SU-DHL-6 (cell line): ENCODE measurements around the gene RBMS3.

ENCODE experiments used
- EZH2phosphoT487 ChIP-seq: fragments of 200-600 bp; sonication (generic), shearing (Covaris generic); conservative IDR thresholded peaks from 2 replicates; pipeline ENCODE4 v1.6.1; 2018; ENCODE audit warnings: mild to moderate bottlenecking, antibody characterized with exemption, low read length, moderate library complexity, mixed read lengths
- TF ChIP-seq, protein P1 (sequence below): fragments of 200-600 bp; sonication (generic); IDR thresholded peaks from one replicate; pipeline ENCODE4 v1.5.1; 2017; ENCODE audit warnings: antibody characterized with exemption, mild to moderate bottlenecking, low read length, moderate library complexity; ENCODE audit not compliant: insufficient read depth, poor library complexity, severe bottlenecking

DNA sequence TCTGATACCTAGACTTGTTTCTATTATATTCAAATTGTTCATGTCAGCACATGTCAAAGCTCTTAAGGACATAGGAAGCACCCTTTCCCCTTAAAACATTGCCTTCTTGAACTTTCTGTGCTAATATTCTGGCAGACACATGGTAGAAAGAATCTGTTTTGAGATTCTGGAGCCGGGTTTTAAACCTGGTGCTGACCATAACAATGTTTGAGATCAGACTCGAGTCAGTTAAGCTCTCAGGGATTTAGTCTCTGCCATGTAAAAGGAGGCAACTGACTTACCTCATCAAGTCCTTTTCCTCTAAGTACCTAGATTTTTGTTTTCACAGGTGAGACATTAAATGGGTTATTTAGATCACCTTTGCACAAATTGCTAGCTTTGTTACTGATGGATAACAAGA, 38.9 kb downstream of the RBMS3 start:
- TF ChIP-seq, protein P1, sequence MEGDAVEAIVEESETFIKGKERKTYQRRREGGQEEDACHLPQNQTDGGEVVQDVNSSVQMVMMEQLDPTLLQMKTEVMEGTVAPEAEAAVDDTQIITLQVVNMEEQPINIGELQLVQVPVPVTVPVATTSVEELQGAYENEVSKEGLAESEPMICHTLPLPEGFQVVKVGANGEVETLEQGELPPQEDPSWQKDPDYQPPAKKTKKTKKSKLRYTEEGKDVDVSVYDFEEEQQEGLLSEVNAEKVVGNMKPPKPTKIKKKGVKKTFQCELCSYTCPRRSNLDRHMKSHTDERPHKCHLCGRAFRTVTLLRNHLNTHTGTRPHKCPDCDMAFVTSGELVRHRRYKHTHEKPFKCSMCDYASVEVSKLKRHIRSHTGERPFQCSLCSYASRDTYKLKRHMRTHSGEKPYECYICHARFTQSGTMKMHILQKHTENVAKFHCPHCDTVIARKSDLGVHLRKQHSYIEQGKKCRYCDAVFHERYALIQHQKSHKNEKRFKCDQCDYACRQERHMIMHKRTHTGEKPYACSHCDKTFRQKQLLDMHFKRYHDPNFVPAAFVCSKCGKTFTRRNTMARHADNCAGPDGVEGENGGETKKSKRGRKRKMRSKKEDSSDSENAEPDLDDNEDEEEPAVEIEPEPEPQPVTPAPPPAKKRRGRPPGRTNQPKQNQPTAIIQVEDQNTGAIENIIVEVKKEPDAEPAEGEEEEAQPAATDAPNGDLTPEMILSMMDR: no peak
- TF ChIP-seq EZH2phosphoT487: no peak
